Measurements from ENCODE around the gene CTSH. TPM values are rescaled to one million over a fixed set of nuclear protein-coding genes. Genes with fewer than 3 reads are reported as not detected.
"Not testable (repeated sequence)": the region's sequence is repeated elsewhere in the genome, so short reads cannot be mapped to it uniquely, and the experiment has no call there.

CTSH gene
- total RNA-seq, 1 experiment from 2014 or later = 327 TPM

DNA sequence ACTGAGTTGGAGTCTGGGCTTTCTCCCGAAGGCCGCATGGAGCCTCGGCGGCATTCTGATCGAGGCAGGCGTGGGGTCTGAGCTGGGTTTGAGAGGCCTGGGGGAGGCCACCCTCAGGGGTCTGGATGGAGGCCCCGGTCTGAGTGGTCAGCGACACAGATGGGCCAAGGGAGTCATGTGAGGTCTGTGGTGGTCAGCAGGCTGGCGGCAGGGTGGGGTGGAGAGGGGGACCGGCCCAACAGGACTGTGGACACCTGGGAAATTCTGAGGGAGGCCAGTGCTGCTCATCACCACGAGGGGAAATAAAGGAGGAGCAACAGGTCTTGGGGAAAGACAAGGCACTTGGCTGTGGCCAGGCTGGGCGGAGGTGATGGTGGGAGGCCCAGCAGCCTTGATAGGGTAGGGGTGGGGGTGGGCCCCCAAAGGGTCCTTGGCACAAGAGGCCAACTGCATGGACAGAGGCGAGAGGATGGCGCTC is 16.2 kb downstream of the CTSH start:
- DNase-seq = no peak
- H3K36me3 Mint-ChIP-seq (ENCODE audit: insufficient read depth, unreplicated experiment) = peaks cover 65% of the 10 kb centered on the region
- H3K4me1 Mint-ChIP-seq (ENCODE audit: low read depth, unreplicated experiment) = peaks cover 8% of the 10 kb centered on the region
- no peaks in the 10 kb centered on the region for H3K27me3 Mint-ChIP-seq (ENCODE audit: unreplicated experiment)
- intact Hi-C loops (cut with micrococcal nuclease; ENCODE audit: unreplicated experiment) = no loop called here
- H3K27ac Mint-ChIP-seq (ENCODE audit: unreplicated experiment) = peak overlapping the region; percentile 56
- no TSS peak for BruUV-seq (replicated peaks)
- CTCF ChIA-PET = interaction anchor here (0.7 kb wide), 1 partner anchor 16 kb away, joined by 5 read pairs; the partner anchor contains the start of gene CTSH
- H3K9me3 Mint-ChIP-seq (ENCODE audit: low read depth, unreplicated experiment) = no peaks in the 10 kb centered on the region
- no peak for TF ChIP-seq CTCF (IDR thresholded peaks at IDR 0.05; ENCODE audit: unreplicated experiment)
- no peak overlapping the region for H3K4me3 Mint-ChIP-seq (ENCODE audit: low read depth, unreplicated experiment)

- CTCF ChIA-PET = interaction anchor here (0.7 kb wide), 1 partner anchor 17 kb away, joined by 5 read pairs; the partner anchor contains the start of gene CTSH
- not testable (repeated sequence) for BruUV-seq (replicated peaks)
Measured at GRCh38 chr15:78928176-78928575, 16.7 kb downstream of the CTSH start.

DNA sequence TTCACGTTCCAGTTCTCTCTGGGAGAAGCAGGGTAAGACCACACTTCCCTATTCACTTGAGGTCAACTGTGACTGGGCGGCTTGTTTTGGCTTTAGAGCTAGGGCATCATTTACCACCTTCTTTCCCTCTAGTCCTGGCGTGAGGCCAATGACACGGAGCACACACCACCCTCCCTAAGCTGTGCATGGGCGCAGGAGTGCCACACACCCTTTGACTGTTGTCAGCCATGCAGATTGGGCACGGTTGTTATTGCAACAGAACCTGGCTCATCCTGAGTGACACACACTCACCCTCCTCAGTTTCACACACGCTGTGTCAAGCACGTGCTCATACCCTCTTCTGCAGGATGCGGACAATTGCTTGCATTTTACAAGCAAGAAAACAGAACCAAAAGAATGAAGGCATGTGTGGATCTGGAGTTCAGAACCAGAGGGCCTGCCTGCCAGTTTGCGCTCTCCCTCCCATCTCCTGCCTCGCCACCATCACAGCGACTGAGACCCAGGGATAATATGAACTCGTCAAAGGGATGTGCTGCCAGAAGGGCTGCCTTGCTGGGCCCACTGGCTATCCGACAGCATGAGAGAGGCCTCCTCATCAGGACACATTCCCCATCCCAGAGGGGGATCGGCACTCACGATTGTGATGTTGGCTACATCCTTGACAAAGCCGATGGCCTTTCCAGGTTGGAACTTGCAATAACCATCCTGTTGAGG is 17.6 kb downstream of the CTSH start:
- CTCF ChIA-PET = interaction anchor here (1.0 kb wide), 1 partner anchor 30 kb away, joined by 3 read pairs; no protein-coding TSS in a partner anchor
- BruUV-seq (replicated peaks) = no TSS peak
- intact Hi-C loops (cut with micrococcal nuclease; ENCODE audit: unreplicated experiment) = no loop called here
- Mint-ChIP-seq H3K27me3 (ENCODE audit: unreplicated experiment) (no peaks in the 10 kb centered on the region), H3K4me1 (ENCODE audit: low read depth, unreplicated experiment) (peaks cover 8% of the 10 kb centered on the region), H3K36me3 (ENCODE audit: insufficient read depth, unreplicated experiment) (peaks cover 64% of the 10 kb centered on the region), H3K4me3 (ENCODE audit: low read depth, unreplicated experiment) (no peak overlapping the region), H3K27ac (ENCODE audit: unreplicated experiment) (no peak overlapping the region), H3K9me3 (ENCODE audit: low read depth, unreplicated experiment) (no peaks in the 10 kb centered on the region)
- no peak for TF ChIP-seq CTCF (IDR thresholded peaks at IDR 0.05; ENCODE audit: unreplicated experiment)
- no peak for DNase-seq

More at GRCh38 chr15:78928176-78928575, 16.7 kb downstream of the CTSH start:
- H3K36me3 Mint-ChIP-seq (ENCODE audit: insufficient read depth, unreplicated experiment) = peaks cover 64% of the 10 kb centered on the region
- H3K27me3 Mint-ChIP-seq (ENCODE audit: unreplicated experiment); intact Hi-C loops (cut with micrococcal nuclease; ENCODE audit: unreplicated experiment); H3K4me3 Mint-ChIP-seq (ENCODE audit: low read depth, unreplicated experiment); DNase-seq; H3K9me3 Mint-ChIP-seq (ENCODE audit: low read depth, unreplicated experiment); H3K4me1 Mint-ChIP-seq (ENCODE audit: low read depth, unreplicated experiment): not testable (repeated sequence)
- peak overlapping the region; percentile 7 for H3K27ac Mint-ChIP-seq (ENCODE audit: unreplicated experiment)

DNA sequence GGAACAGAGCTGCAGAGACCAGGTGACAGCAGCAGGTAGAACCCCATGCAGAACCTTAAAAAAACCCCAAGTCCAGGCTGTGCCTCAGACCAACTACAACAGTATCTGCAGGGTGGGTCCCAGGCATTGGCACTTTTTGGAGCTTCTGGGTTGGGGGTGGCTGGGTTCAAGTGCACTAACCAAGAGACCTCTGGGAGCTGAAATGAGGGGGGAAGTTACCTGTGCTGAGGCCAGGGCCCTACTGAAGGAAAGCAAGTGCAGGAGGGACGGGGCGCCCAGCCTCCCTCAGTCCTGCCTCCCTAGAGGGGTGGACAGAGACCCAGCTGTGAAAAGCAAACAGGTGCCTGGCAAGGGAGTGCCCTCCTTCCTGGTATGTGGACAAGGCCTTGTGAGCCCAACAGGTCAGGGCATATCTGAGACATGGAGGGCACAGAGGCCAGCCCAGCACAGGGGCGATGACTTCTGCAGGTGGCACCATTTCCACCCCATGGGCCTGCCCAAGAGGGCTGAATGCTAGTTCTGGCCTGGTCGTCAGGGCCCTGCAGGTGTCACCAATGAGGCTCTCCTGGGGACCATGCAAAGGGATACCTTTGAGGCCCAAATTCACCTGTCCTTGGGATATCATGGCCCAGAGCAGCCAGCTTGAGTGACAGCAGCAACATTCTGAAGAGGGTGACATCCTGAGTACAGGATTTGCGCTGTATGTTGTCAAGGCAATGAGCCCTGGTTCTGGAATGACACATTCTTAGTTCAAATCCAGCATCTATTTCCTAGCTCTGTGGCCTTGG is 18.7 kb downstream of the CTSH start:
- Mint-ChIP-seq H3K27me3 (ENCODE audit: unreplicated experiment) (no peaks in the 10 kb centered on the region), H3K4me3 (ENCODE audit: low read depth, unreplicated experiment) (no peak overlapping the region), H3K36me3 (ENCODE audit: insufficient read depth, unreplicated experiment) (peaks cover 66% of the 10 kb centered on the region), H3K27ac (ENCODE audit: unreplicated experiment) (no peak overlapping the region), H3K4me1 (ENCODE audit: low read depth, unreplicated experiment) (peaks cover 4% of the 10 kb centered on the region), H3K9me3 (ENCODE audit: low read depth, unreplicated experiment) (no peaks in the 10 kb centered on the region)
- TF ChIP-seq CTCF (IDR thresholded peaks at IDR 0.05; ENCODE audit: unreplicated experiment) = no peak
- BruUV-seq (replicated peaks) = no TSS peak
- DNase-seq = no peak
- intact Hi-C loops (cut with micrococcal nuclease; ENCODE audit: unreplicated experiment) = no loop called here
- CTCF ChIA-PET = interaction anchor here (0.6 to 1.0 kb wide), 2 partner anchors 29 to 53 kb away, joined by 3 read pairs; no protein-coding TSS in a partner anchor

Data from Calu3 (cell line).